CMK (cell line): Measurements from ENCODE around the gene RPL28.

Experiments used
- DNase-seq: peaks from one replicate; pipeline ENCODE4 v3.0.0-alpha.2; 2010; ENCODE audit warnings: low read depth

The RPL28 gene

GRCh38 chr19:55451163-55451964, 65.6 kb downstream of the RPL28 start:
- no peak for DNase-seq

- no peak for DNase-seq
Observed at GRCh38 chr19:55451965-55452748, 66.4 kb downstream of the RPL28 start.
